SJCRH30 (cell line): ENCODE measurements around the gene LAPTM4A. TPM values are rescaled to one million over a fixed set of nuclear protein-coding genes. Genes with fewer than 3 reads are reported as not detected.

ENCODE experiments used
- DNase-seq, 2 experiments: peaks; one replicate each; pipeline ENCODE4 v3.0.0-alpha.2; 2015 to 2020
- H3K27ac ChIP-seq: fragments of 250-450 bp; sonication (Bioruptor Pico); 2 replicates; pipeline ENCODE4 v1.5.1; 2020; ENCODE audit warnings: mild to moderate bottlenecking, moderate library complexity
- H3K27me3 ChIP-seq: fragments of 250-450 bp; sonication (Bioruptor Pico); 2 replicates; pipeline ENCODE4 v1.5.1; 2020; ENCODE audit warnings: mild to moderate bottlenecking, moderate library complexity
- H3K36me3 ChIP-seq: fragments of 250-450 bp; sonication (Bioruptor Pico); 2 replicates; pipeline ENCODE4 v1.5.1; 2020; ENCODE audit warnings: mild to moderate bottlenecking, moderate library complexity
- H3K4me1 ChIP-seq: fragments of 250-450 bp; sonication (Bioruptor Pico); 2 replicates; pipeline ENCODE4 v1.5.1; 2020; ENCODE audit warnings: mild to moderate bottlenecking, moderate library complexity
- H3K4me3 ChIP-seq: fragments of 250-450 bp; sonication (Bioruptor Pico); 2 replicates; pipeline ENCODE4 v1.5.1; 2020; ENCODE audit warnings: mild to moderate bottlenecking, moderate library complexity
- H3K9me3 ChIP-seq: fragments of 250-450 bp; sonication (Bioruptor Pico); replicated peaks from 2 replicates; pipeline ENCODE4 v1.5.1; 2020; ENCODE audit warnings: mild to moderate bottlenecking, moderate library complexity
- total RNA-seq: library from RNA; depleted of rRNA; stranded (reverse); fragments of >200 nt; shearing (Covaris generic); gene quantifications from 2 replicates; pipeline ENCODE4 v1.2.3, GENCODE V29; 2014

Gene LAPTM4A
- total RNA-seq, 1 experiment from 2014 or later, result 133 TPM

DNA sequence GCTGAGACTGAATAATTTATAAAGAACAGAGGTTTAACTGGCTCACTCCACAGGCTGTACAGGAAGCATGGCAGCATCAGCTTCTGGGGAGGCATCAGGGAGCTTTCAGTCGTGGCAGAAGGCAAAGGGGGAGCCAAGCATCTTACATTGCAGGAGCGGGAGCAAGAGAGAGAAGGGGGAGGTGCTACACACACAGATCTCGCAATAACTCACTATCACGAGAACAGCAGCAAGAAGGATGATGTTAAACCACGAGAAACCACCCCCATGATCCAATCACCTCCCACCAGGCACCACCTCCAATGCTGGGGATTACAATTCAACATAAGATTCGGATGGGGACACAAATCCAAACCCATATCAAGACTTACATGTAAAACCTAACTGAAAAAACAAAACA lies 21.2 kb downstream of the LAPTM4A start:
- Histone ChIP-seq H3K9me3 (0 out of 2 replicates have a peak, but pooled peaks cover 3% of the 10 kb centered on the region), H3K27me3 (no peaks in the 10 kb centered on the region), H3K4me1 (peaks cover 3% of the 10 kb centered on the region), H3K36me3 (peaks cover 80% of the 10 kb centered on the region), H3K4me3 (no peak overlapping the region), H3K27ac (no peak overlapping the region)
- no peak for DNase-seq

DNA sequence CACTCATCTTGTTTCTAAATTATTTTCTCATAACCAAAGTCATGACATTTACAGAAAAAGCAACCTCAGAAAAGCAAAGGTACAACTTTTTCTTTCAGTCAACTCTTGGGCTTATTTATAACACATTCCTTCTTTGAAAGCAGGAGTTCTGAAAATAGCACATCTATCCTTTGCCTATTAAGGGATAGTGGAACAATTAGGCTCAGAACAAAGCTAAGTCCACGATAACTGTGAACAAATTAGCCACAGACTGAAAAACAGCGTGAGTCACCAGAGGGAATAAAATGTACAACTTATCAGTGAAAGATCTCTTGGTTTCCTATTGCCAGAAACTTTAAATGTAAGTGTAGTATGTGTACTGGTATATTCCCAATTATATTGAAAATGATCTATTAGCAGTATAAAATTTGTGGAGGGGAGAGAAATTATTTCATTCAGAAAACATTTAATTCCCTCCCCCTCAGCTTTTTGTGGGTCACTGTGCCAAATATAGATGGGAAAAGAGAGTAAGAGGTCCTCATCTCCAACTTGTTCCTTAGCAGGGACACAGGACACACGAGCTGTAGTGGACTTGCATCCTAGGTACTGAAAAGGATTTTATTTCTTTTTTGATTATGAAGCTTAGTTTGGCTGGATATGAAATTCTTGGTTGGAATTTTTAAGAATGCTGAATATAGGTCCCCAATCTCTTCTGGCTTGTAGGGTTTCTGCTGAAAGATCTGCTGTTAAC lies 23.6 kb downstream of the LAPTM4A start:
- peaks cover 57% of the 10 kb centered on the region for H3K36me3 ChIP-seq
- no peaks in the 10 kb centered on the region for H3K27me3 ChIP-seq
- no peak overlapping the region for H3K27ac ChIP-seq
- H3K4me3 ChIP-seq, result no peak overlapping the region
- H3K4me1 ChIP-seq, result no peaks in the 10 kb centered on the region
- no peak for DNase-seq
- 0 out of 2 replicates have a peak, but pooled peaks cover 3% of the 10 kb centered on the region for H3K9me3 ChIP-seq

DNA sequence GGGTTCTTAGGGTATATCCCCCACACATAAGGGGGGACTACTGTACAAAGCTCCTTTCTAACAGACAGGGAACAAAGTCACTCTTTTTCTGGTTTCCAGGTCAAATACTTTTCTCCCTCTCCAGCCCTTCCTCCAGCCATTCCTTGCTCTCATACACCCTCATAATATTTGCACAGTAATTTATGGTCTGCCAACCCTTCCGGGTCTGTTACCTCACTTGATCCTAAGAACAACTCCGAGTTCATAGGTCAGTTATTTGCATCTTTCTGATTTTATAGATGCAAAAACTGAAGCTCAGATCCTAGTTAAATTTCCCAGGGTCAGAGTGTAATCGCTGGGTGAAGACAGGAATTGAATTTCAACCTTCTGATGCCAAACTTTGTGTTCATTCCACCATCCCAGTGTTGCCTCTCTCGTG lies 24.2 kb downstream of the LAPTM4A start:
- DNase-seq, result no peak
- H3K36me3 ChIP-seq, result peaks cover 51% of the 10 kb centered on the region

DNA sequence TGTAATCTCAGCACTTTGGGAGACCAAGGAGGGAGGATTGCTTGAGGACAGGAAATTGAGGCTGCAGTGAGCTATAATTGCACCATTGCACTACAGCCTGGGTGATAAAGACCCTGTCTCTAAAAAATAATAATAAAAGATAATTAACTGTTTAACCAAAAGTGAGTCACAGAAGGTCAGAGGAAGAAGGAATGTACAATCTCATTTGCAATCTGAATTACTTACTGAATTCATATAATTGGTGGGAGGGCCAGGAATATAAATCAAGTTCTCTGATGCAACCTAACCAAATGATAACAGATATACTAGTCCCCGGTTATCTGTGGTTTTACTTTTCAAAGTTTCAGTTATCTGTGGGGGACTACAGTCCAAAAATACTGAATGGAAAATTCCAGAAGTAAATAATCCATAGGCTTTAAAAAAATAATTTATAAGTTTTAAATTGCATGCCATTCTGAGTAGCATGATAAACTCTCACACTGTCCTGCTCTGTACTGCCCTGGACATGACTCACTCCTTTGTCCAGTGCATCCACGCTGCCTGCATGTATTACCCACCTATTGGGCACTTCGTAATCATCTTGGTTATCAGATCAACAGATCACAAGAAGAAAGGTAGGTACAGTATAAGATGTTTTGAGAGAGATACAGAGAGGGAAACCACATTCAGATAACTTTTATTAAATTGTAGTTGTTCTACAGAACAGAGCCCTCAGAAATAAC lies 26.2 kb downstream of the LAPTM4A start:
- Histone ChIP-seq H3K4me3 (no peak overlapping the region), H3K27ac (no peak overlapping the region), H3K36me3 (peaks cover 30% of the 10 kb centered on the region), H3K27me3 (no peaks in the 10 kb centered on the region), H3K4me1 (no peaks in the 10 kb centered on the region), H3K9me3 (peaks cover 3% of the 10 kb centered on the region; the same call in 1 of the 2 replicates)
- no peak for DNase-seq

More for the DNA sequence above, 24.2 kb downstream of the LAPTM4A start:
- Histone ChIP-seq H3K27ac (no peak overlapping the region), H3K4me1 (no peaks in the 10 kb centered on the region), H3K9me3 (0 out of 2 replicates have a peak, but pooled peaks cover 3% of the 10 kb centered on the region), H3K27me3 (no peaks in the 10 kb centered on the region), H3K4me3 (no peak overlapping the region)

DNA sequence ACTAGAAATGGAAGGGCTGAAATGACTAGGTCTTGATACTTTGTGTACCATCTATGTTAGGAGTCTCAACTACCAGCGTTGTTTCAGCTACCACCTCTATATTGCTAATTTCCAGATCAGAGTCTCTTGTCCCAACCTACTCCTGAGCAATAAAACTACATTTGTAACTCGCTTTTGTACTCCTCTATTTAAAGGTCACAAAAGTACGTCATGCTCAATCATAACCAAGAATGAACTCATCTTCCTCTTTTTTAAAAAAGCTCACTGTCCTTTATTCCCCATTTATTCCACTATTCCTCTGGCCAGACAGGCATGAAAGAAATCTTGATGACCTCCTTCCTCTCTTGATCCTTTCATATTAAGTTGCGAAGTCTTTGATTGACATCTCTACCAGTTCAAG lies 27.7 kb downstream of the LAPTM4A start:
- DNase-seq, result no peak
- Histone ChIP-seq H3K36me3 (peaks cover 15% of the 10 kb centered on the region), H3K9me3 (no peaks in the 10 kb centered on the region; the same call in 1 of the 2 replicates), H3K27ac (no peak overlapping the region), H3K4me1 (no peaks in the 10 kb centered on the region), H3K4me3 (no peak overlapping the region), H3K27me3 (no peaks in the 10 kb centered on the region)

DNA sequence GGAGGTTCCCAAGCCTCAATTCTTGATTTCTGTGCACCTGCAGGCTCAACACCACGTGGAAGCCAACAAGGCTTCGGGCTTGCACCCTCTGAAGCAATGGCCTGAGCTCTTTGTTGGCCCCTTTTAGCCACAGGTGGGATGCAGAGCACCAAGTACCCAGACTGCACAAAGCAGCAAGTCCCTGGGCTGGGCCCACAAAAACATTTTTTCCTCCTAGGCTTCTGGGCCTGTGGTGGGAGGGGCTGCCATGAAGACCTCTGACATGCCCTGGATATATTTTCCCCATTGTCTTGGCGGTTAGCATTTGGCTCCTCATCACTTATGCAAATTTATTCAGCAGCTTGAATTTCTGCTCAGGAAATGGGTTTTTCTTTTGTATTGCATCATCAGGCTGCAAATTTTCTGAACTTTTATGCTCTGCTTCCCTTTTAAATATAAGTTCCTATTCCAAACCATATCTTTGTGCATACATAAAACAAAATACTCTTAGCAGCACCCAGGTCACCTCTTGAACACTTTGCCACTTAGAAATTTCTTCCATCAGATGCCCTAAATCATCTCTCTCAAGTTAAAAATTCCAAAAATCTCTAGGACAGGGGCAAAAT lies 29.9 kb downstream of the LAPTM4A start:
- H3K9me3 ChIP-seq, result no peaks in the 10 kb centered on the region; the same call in 1 of the 2 replicates
- H3K4me3 ChIP-seq, result no peak overlapping the region
- no peaks in the 10 kb centered on the region for H3K4me1 ChIP-seq
- DNase-seq, result no peak
- no peaks in the 10 kb centered on the region for H3K27me3 ChIP-seq
- H3K36me3 ChIP-seq, result no peaks in the 10 kb centered on the region
- no peak overlapping the region for H3K27ac ChIP-seq

- no peaks in the 10 kb centered on the region for H3K27me3 ChIP-seq
- no peaks in the 10 kb centered on the region for H3K36me3 ChIP-seq
- peaks cover 2% of the 10 kb centered on the region for H3K9me3 ChIP-seq
- H3K4me3 ChIP-seq, result no peak overlapping the region
- H3K27ac ChIP-seq, result no peak overlapping the region
- no peaks in the 10 kb centered on the region for H3K4me1 ChIP-seq
- no peak for DNase-seq
Measured at GRCh38 chr2:20019747-20020146, 31.7 kb downstream of the LAPTM4A start.

GRCh38 chr2:20018601-20019152 lies 32.8 kb downstream of the LAPTM4A start:
- no peaks in the 10 kb centered on the region for H3K4me1 ChIP-seq
- no peak for DNase-seq
- H3K27me3 ChIP-seq, result no peaks in the 10 kb centered on the region
- H3K36me3 ChIP-seq, result no peaks in the 10 kb centered on the region
- H3K4me3 ChIP-seq, result no peak overlapping the region
- H3K27ac ChIP-seq, result no peak overlapping the region
- peaks cover 4% of the 10 kb centered on the region for H3K9me3 ChIP-seq

DNA sequence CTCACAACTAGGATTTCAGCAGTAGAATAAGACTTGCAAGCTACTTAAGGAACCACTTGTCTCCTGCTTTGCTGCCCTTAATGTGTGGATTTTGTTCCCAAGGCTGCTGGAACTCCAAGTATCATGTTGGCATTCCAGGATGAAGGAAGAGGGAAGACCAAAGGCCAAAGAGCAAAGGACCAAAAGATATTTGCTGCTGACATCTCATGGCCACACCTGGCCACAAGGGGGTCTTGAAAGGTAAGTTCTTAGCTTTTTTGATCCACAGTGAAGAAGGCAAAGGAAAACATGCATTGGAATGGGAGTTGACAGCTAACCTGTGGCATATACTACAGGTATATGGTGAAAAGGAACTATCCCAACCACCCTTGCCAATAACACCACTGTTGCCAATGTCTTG lies 35.1 kb downstream of the LAPTM4A start:
- no peaks in the 10 kb centered on the region for H3K36me3 ChIP-seq
- H3K9me3 ChIP-seq, result peaks cover 4% of the 10 kb centered on the region
- no peak for DNase-seq
- no peaks in the 10 kb centered on the region for H3K4me1 ChIP-seq
- H3K4me3 ChIP-seq, result no peak overlapping the region
- H3K27ac ChIP-seq, result no peak overlapping the region
- peaks cover under 1% of the 10 kb centered on the region; the same call in 1 of the 2 replicates for H3K27me3 ChIP-seq

- peak; percentile 15 to 78 for DNase-seq
- H3K27ac ChIP-seq, result no peak overlapping the region
Measured at GRCh38 chr2:20015482-20016083, 35.8 kb downstream of the LAPTM4A start.

GRCh38 chr2:20013126-20013849 lies 38.1 kb downstream of the LAPTM4A start:
- Histone ChIP-seq H3K4me1 (no peaks in the 10 kb centered on the region), H3K27me3 (peaks cover 4% of the 10 kb centered on the region; the same call in 1 of the 2 replicates), H3K27ac (no peak overlapping the region), H3K4me3 (peak overlapping the region; percentile 56), H3K36me3 (no peaks in the 10 kb centered on the region), H3K9me3 (peaks cover 4% of the 10 kb centered on the region)
- DNase-seq, result peak in 1 of 2 experiments; percentile 27

More at GRCh38 chr2:20015482-20016083, 35.8 kb downstream of the LAPTM4A start:
- Histone ChIP-seq H3K9me3 (peaks cover 4% of the 10 kb centered on the region), H3K4me3 (no peak overlapping the region), H3K36me3 (no peaks in the 10 kb centered on the region), H3K4me1 (no peaks in the 10 kb centered on the region), H3K27me3 (peaks cover 4% of the 10 kb centered on the region; the same call in 1 of the 2 replicates)

DNA sequence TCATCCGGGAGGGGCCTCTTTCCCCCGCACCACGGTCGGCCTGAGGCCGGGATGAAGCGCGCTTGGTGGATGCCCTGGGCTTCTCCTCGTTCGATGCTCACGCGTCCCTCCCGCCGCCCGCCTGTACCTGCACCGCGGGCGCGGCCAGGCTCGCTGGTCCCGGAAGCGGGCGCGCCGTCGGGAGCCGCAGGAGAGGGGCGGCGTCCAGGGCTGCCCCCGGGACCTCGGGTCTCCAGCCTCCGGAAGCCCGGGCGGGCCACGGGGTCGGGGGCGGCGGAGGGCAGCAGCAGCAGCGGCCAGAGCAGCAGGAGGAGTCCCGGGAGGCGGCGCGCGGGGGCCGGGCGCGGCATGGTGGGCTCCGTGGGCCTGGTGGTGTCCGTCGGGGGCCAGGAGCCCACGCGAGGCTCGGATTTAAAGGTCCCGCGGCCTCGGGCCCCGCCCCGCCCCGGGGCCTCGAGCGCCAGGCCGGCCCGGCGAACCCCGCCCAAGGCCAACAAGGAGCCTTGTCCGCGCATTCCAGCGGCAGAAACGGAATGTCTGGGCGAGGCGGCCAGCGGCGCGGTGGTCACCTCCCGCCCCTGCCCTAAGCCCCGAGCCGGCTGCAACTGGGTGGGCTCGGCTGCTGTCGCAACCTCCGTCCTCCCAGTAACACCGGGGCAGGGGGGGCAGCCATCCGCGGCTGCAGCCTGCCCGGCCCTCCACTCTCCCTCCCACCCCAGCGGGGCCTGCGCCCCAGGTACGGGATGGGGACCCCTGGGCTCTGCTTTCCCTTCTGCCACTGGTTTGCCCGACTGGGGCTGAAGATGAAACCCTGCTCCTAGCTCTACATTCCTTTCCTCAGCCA lies 38.9 kb downstream of the LAPTM4A start, which contains the start of gene MATN3:
MATN3 (minus strand) TSS at position 387 of the 844 bp plus-strand sequence; CDS start at position 350, 37 bp downstream.
- Histone ChIP-seq H3K27ac (no peak within 1 kb of the TSS), H3K36me3 (no peaks in the 10 kb centered on the region), H3K4me3 (peak within 1 kb of the TSS; percentile 56), H3K9me3 (peaks cover 4% of the 10 kb centered on the region), H3K4me1 (no peaks in the 10 kb centered on the region), H3K27me3 (peaks cover 4% of the 10 kb centered on the region; the same call in 1 of the 2 replicates)
- peak; percentile 19 to 20 for DNase-seq

- Histone ChIP-seq H3K36me3 (no peaks in the 10 kb centered on the region), H3K4me3 (no peak overlapping the region), H3K27me3 (peaks cover 4% of the 10 kb centered on the region; the same call in 1 of the 2 replicates), H3K27ac (no peak overlapping the region), H3K9me3 (peaks cover 4% of the 10 kb centered on the region), H3K4me1 (no peaks in the 10 kb centered on the region)
- no peak for DNase-seq
Measured at GRCh38 chr2:20012032-20012281, 39.5 kb downstream of the LAPTM4A start.
